ENCODE measurements around the gene TRIL.

Gene TRIL

DNA sequence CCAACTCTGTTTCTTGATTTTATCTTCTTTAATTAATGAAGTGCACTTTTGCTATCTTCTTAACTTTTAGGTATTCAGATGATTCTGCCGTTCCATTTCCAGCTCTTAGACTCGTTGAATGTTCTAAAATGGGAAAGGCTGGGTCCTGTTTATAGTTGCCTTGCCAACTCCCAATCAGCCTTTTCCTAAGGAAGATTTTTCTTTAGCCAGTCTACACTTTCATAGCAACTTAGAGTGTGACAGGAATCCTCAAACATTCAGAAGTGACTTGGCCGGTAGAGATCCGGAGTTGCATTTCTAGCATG lies 23.0 kb upstream of the TRIL start:
- H3K9me3 ChIP-seq (ENCODE audit: control insufficient read depth, insufficient read depth, low read depth, low read length), result no peaks in the 10 kb centered on the region
- no peak overlapping the region for H3K27ac ChIP-seq (ENCODE audit: low read depth, low read length)
- no peaks in the 10 kb centered on the region for H3K36me3 ChIP-seq (ENCODE audit: control insufficient read depth, insufficient read depth, low read length)
- H3K4me3 ChIP-seq (ENCODE audit: low read depth, low read length), result no peak overlapping the region
- no peak overlapping the region for H3K9ac ChIP-seq (ENCODE audit: low read length)
- peaks cover 39% of the 10 kb centered on the region for H3K4me1 ChIP-seq (ENCODE audit: control insufficient read depth, insufficient read depth, low read length)
- H3K27me3 ChIP-seq (ENCODE audit: control insufficient read depth, insufficient read depth, low read length), result no peaks in the 10 kb centered on the region

DNA sequence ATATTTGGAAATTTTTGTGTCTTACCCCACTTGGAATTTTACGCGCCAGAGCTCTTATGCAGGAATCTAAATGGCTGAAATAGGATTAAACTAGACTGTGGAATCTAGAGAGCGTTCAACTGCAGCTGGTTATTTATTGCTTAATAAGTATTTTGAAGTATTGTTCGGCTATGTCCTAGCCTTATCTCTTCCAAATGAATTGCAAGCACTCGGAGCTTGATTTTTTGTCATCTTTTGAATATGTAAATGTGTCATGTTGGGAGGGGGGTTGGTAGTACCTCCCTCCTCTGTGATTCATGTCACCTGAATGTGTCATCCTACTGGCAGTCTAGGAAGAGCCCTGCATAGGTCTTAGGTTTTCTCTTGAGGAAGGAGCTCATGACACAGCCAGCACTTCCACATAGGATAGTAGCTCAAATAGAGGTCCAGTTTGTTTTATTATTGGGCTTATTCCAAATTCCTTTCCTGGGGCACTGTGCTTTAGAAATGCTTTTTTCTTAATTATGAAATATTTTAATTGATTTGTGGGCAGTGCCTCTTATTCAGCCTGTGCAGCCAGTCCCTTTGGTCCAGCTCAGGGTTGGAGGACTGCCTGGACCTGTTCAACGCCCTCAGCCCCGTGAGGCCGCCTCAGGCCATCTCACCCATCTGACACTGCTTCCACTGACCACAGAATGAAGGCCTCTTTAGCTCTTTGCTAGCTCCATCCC lies 22.5 kb upstream of the TRIL start:
- H3K4me1 ChIP-seq (ENCODE audit: control insufficient read depth, insufficient read depth, low read length), result peaks cover 37% of the 10 kb centered on the region
- H3K36me3 ChIP-seq (ENCODE audit: control insufficient read depth, insufficient read depth, low read length), result no peaks in the 10 kb centered on the region

DNA sequence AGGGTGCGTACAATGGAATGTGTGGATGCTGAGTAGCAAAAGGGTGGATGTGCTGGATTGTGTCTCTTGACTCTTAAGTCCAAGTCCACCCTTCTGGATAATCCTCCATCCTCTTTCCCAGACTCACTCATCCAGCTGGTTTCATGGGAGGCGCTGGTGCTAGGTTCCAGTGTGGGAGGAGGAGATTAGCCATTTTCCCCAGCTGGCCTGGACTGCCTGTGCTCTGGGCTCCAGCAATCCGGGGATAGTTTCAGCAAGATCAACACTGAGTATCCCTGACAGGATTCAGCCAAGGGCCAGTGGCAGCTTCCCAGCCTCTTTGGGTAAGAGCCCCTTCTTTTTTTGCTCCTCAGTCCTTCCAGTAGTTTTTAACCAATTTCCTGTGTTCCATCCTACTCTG lies 21.6 kb upstream of the TRIL start:
- Histone ChIP-seq H3K36me3 (ENCODE audit: control insufficient read depth, insufficient read depth, low read length) (no peaks in the 10 kb centered on the region), H3K9me3 (ENCODE audit: control insufficient read depth, insufficient read depth, low read depth, low read length) (no peaks in the 10 kb centered on the region), H3K4me1 (ENCODE audit: control insufficient read depth, insufficient read depth, low read length) (peaks cover 31% of the 10 kb centered on the region), H3K4me3 (ENCODE audit: low read depth, low read length) (no peak overlapping the region), H3K27me3 (ENCODE audit: control insufficient read depth, insufficient read depth, low read length) (no peaks in the 10 kb centered on the region), H3K9ac (ENCODE audit: low read length) (no peak overlapping the region), H3K27ac (ENCODE audit: low read depth, low read length) (no peak overlapping the region)

More for the DNA sequence above, 22.5 kb upstream of the TRIL start:
- H3K27ac ChIP-seq (ENCODE audit: low read depth, low read length), result no peak overlapping the region
- no peak overlapping the region for H3K9ac ChIP-seq (ENCODE audit: low read length)
- no peaks in the 10 kb centered on the region for H3K27me3 ChIP-seq (ENCODE audit: control insufficient read depth, insufficient read depth, low read length)
- no peak overlapping the region for H3K4me3 ChIP-seq (ENCODE audit: low read depth, low read length)
- no peaks in the 10 kb centered on the region for H3K9me3 ChIP-seq (ENCODE audit: control insufficient read depth, insufficient read depth, low read depth, low read length)

DNA sequence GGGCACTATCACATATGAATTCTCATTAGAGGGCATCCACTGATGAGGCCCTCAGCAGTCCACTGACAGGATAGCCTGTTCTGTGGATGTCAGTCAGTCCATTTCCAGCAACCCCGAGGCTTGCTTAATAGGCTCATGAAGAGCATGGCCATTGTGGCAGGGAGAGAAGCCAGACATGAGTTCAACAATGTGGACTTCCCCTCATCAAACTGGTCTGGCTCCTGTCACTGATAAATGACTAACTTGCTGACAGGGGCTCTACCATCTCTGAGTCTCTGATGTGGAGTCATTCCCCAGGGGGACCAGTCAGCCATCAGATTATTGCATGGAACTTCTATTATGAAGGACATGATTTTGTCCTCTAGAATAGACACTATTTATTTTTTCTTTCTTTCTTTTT lies 19.8 kb upstream of the TRIL start:
- H3K9ac ChIP-seq (ENCODE audit: low read length), result no peak overlapping the region
- H3K9me3 ChIP-seq (ENCODE audit: control insufficient read depth, insufficient read depth, low read depth, low read length), result 0 out of 2 replicates have a peak, but pooled peaks cover 4% of the 10 kb centered on the region
- H3K4me3 ChIP-seq (ENCODE audit: low read depth, low read length), result no peak overlapping the region

DNA sequence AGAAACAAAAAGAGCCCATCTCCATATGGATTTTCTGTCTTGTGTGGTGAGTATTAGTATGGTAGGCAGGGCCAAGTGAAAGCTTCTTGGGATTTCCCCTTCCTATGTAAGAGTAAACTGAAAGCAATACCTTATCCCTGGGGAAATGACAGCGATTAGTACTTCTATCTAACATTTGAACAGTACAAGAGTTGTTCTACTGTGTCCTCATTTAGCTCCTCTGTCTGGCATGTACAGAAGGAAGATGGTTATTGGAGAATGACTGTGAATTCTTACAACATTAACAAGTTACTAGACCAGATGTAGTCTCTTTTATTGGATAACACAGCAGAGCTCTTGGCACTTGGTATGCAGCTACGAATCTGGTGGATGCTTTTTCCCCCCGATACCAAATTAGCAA lies 17.9 kb upstream of the TRIL start:
- Histone ChIP-seq H3K4me1 (ENCODE audit: control insufficient read depth, insufficient read depth, low read length) (peaks cover 16% of the 10 kb centered on the region), H3K4me3 (ENCODE audit: low read depth, low read length) (no peak overlapping the region)

More for the DNA sequence above, 19.8 kb upstream of the TRIL start:
- Histone ChIP-seq H3K36me3 (ENCODE audit: control insufficient read depth, insufficient read depth, low read length) (no peaks in the 10 kb centered on the region), H3K27ac (ENCODE audit: low read depth, low read length) (no peak overlapping the region), H3K27me3 (ENCODE audit: control insufficient read depth, insufficient read depth, low read length) (no peaks in the 10 kb centered on the region), H3K4me1 (ENCODE audit: control insufficient read depth, insufficient read depth, low read length) (peaks cover 21% of the 10 kb centered on the region)

DNA sequence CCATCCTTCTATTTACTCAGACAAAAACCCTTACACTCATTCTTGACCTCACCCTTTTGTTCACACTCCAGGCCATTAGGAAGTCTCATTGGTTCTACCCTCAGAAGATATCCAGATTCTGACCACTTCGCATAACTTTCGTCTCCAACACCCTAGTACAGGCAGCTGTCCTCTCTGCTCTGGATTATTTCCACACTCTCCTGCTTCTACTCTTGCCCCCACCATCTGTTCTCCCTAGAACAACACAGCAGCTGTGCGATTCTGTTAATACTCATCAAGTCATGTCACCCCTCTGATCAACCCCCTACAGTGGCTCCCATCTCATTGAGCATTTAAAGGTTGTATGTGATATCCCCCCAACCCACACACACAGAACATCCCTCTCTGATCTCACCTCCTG lies 15.5 kb upstream of the TRIL start:
- no peaks in the 10 kb centered on the region for H3K36me3 ChIP-seq (ENCODE audit: control insufficient read depth, insufficient read depth, low read length)
- H3K9ac ChIP-seq (ENCODE audit: low read length), result no peak overlapping the region
- H3K9me3 ChIP-seq (ENCODE audit: control insufficient read depth, insufficient read depth, low read depth, low read length), result 0 out of 2 replicates have a peak, but pooled peaks cover 7% of the 10 kb centered on the region
- no peak overlapping the region for H3K4me3 ChIP-seq (ENCODE audit: low read depth, low read length)
- no peak overlapping the region for H3K27ac ChIP-seq (ENCODE audit: low read depth, low read length)
- H3K4me1 ChIP-seq (ENCODE audit: control insufficient read depth, insufficient read depth, low read length), result no peaks in the 10 kb centered on the region
- no peaks in the 10 kb centered on the region for H3K27me3 ChIP-seq (ENCODE audit: control insufficient read depth, insufficient read depth, low read length)

More for the DNA sequence above, 17.9 kb upstream of the TRIL start:
- no peaks in the 10 kb centered on the region for H3K36me3 ChIP-seq (ENCODE audit: control insufficient read depth, insufficient read depth, low read length)
- no peak overlapping the region for H3K9ac ChIP-seq (ENCODE audit: low read length)
- H3K27me3 ChIP-seq (ENCODE audit: control insufficient read depth, insufficient read depth, low read length), result no peaks in the 10 kb centered on the region
- H3K27ac ChIP-seq (ENCODE audit: low read depth, low read length), result no peak overlapping the region
- 0 out of 2 replicates have a peak, but pooled peaks cover 7% of the 10 kb centered on the region for H3K9me3 ChIP-seq (ENCODE audit: control insufficient read depth, insufficient read depth, low read depth, low read length)

DNA sequence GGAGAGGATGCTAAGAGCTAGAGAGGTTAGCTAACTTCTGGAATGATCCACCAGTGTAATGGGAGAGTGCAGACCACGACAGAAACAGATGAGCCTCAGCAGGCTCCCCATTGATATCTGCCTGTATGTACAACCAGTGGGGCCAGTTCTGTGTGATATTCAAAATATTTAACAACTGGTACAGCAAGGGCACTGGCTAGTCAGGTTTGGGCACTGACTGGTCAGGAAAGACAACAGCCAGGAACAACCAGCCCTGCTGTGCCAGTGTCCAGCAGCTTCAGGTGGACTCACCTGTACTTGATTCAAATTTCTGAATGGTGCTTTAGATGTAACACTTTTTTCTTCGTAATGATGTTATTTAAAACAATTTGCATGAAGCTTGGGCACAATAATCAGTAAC lies 5.9 kb upstream of the TRIL start:
- no peak overlapping the region for H3K4me3 ChIP-seq (ENCODE audit: low read depth, low read length)
- H3K4me1 ChIP-seq (ENCODE audit: control insufficient read depth, insufficient read depth, low read length), result peaks cover 9% of the 10 kb centered on the region
- peaks cover 23% of the 10 kb centered on the region for H3K27me3 ChIP-seq (ENCODE audit: control insufficient read depth, insufficient read depth, low read length)
- no peaks in the 10 kb centered on the region for H3K36me3 ChIP-seq (ENCODE audit: control insufficient read depth, insufficient read depth, low read length)
- H3K9ac ChIP-seq (ENCODE audit: low read length), result no peak overlapping the region
- no peak overlapping the region for H3K27ac ChIP-seq (ENCODE audit: low read depth, low read length)
- no peaks in the 10 kb centered on the region for H3K9me3 ChIP-seq (ENCODE audit: control insufficient read depth, insufficient read depth, low read depth, low read length)

DNA sequence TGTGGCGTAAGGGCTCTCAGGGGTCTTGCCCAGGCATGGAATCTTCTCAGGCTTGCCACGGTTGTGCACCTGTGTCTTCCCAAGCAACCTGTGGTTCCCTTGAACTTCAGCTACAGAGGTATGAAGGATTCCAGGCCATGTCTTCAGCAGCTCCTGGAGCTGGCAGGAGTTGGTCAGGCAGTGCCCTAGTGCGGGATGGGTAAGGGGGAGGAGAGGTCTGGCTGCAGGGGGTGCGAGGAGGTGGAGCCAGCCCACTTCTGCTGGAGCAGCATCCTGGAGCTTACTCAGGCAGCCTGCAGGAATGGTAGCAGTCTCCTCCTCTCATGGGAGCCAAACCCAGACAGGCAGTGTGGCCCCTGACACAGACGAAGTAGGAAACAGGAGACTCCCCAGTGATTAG lies 3.8 kb upstream of the TRIL start:
- Histone ChIP-seq H3K27me3 (ENCODE audit: control insufficient read depth, insufficient read depth, low read length) (peaks cover 44% of the 10 kb centered on the region), H3K9me3 (ENCODE audit: control insufficient read depth, insufficient read depth, low read depth, low read length) (no peaks in the 10 kb centered on the region), H3K4me1 (ENCODE audit: control insufficient read depth, insufficient read depth, low read length) (peaks cover 23% of the 10 kb centered on the region), H3K36me3 (ENCODE audit: control insufficient read depth, insufficient read depth, low read length) (no peaks in the 10 kb centered on the region), H3K27ac (ENCODE audit: low read depth, low read length) (no peak overlapping the region), H3K4me3 (ENCODE audit: low read depth, low read length) (no peak overlapping the region), H3K9ac (ENCODE audit: low read length) (no peak overlapping the region)

DNA sequence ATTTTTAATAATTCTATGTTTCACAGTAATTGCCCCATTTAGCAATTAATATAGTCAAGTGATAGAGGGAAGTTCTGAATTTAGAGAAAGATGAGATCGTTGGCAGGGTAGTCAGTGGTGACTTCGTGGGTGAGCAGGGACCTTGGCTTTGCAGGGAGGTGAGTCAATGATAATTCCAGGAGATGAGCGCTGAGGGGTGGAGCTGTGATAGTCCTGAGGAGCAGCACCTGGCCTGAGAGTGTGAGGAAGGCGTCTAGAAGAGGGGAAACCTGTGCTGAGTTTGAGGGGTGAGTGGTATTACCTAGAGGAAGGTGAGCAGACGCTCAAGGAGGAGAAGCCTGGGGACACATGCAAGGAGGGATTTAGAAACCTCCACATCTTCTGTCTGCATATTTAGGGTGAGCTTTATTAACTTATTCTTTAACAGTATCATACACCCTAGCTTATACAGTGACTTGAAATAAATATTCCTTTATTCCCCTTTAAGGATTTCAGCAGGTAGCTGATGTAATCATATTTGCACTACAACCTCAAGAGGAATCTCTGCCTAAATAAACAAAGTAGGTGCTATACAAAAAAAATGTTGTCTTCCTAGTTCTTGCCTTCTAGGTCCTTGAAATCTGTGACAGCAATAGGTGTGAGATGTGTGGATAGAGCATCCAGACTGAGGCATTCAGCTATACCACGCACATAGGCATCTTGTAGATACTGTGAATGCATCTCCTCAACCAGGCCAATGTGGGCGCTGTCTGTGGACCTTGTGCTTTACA lies 2.1 kb upstream of the TRIL start:
- no peaks in the 10 kb centered on the region for H3K9me3 ChIP-seq (ENCODE audit: control insufficient read depth, insufficient read depth, low read depth, low read length)
- no peak overlapping the region for H3K4me3 ChIP-seq (ENCODE audit: low read depth, low read length)
- no peak overlapping the region for H3K9ac ChIP-seq (ENCODE audit: low read length)
- no peaks in the 10 kb centered on the region for H3K36me3 ChIP-seq (ENCODE audit: control insufficient read depth, insufficient read depth, low read length)
- peaks cover 28% of the 10 kb centered on the region for H3K4me1 ChIP-seq (ENCODE audit: control insufficient read depth, insufficient read depth, low read length)
- H3K27me3 ChIP-seq (ENCODE audit: control insufficient read depth, insufficient read depth, low read length), result peaks cover 61% of the 10 kb centered on the region
- H3K27ac ChIP-seq (ENCODE audit: low read depth, low read length), result no peak overlapping the region

DNA sequence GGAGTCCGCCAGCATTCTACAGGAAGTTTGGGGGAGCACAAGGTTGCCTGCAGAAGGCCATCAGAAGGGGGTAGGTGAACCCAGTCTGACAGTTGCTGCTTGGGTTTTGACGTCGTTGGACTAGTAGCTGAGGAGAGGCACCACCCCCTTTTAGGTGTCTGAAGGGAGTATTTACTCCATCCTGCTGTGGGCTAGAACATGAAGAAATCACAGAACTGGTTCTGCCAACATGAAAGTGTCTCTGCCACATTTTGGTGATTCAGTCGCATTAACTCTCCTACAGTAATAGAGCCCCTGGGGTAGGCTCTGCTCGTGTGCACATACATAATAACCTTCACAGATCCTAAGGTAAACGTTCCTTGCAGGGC lies 834 bp upstream of the TRIL start:
- Histone ChIP-seq H3K36me3 (ENCODE audit: control insufficient read depth, insufficient read depth, low read length) (no peaks in the 10 kb centered on the region), H3K4me3 (ENCODE audit: low read depth, low read length) (peak overlapping the region; percentile 70), H3K9me3 (ENCODE audit: control insufficient read depth, insufficient read depth, low read depth, low read length) (no peaks in the 10 kb centered on the region), H3K9ac (ENCODE audit: low read length) (no peak overlapping the region), H3K27me3 (ENCODE audit: control insufficient read depth, insufficient read depth, low read length) (peaks cover 65% of the 10 kb centered on the region), H3K4me1 (ENCODE audit: control insufficient read depth, insufficient read depth, low read length) (peaks cover 36% of the 10 kb centered on the region), H3K27ac (ENCODE audit: low read depth, low read length) (no peak overlapping the region)

DNA sequence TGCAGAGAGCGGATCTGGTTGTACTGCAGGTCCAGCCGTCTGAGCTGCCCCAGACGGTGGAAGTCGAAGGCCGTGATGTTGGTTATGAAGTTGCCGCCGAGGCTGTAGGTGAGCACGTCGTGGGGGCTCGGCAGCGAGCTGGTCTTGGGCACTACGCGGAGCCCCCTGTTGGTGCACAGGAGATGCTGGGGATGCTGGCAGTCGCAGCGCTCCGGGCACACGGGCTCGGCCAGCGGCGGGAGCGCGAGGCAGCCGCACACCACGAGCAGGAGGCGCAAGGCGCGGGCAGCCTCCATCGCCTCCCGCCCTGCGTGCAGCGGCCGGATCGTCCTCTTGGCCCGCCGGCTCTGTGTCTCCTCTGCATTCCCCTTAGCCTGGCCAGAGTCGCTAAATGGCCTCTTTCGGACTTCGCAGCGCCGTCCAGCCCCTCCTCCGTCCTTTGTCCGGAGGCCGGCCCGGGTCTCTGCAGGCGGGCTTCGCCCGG lies 337 bp downstream of the TRIL start:
- Histone ChIP-seq H3K27ac (ENCODE audit: low read depth, low read length) (no peak overlapping the region), H3K4me3 (ENCODE audit: low read depth, low read length) (peak overlapping the region; percentile 70), H3K36me3 (ENCODE audit: control insufficient read depth, insufficient read depth, low read length) (no peaks in the 10 kb centered on the region), H3K4me1 (ENCODE audit: control insufficient read depth, insufficient read depth, low read length) (peaks cover 36% of the 10 kb centered on the region), H3K9me3 (ENCODE audit: control insufficient read depth, insufficient read depth, low read depth, low read length) (no peaks in the 10 kb centered on the region), H3K9ac (ENCODE audit: low read length) (peak overlapping the region; percentile 49), H3K27me3 (ENCODE audit: control insufficient read depth, insufficient read depth, low read length) (peaks cover 65% of the 10 kb centered on the region)
